ENCODE data around the gene ABHD17A.
"Not testable (repeated sequence)": the region's sequence is repeated elsewhere in the genome, so short reads cannot be mapped to it uniquely, and the experiment has no call there.

GRCh38 chr19:1877280-1877660, 8.0 kb downstream of the ABHD17A start:
- TF ChIP-seq POLR2A (IDR thresholded peaks at IDR 0.05; ENCODE audit: low read length); GATA1 (IDR thresholded peaks at IDR 0.05; ENCODE audit: low read depth, low read length): not testable (repeated sequence)
